K562 (cell line): ENCODE results near the gene MPIG6B.

Source experiments
- BMI1 ChIP-seq: fragments of 150-350 bp; IDR thresholded peaks from 2 replicates; pipeline ENCODE4 v1.6.1; 2014; ENCODE audit warnings: low read length
- HMG20B ChIP-seq: fragments of 250-450 bp; sonication (Bioruptor Pico); IDR thresholded peaks from 2 replicates; pipeline ENCODE4 v1.5.0; 2021; ENCODE audit warnings: mild to moderate bottlenecking
- KDM1A ChIP-seq, 2 experiments: fragments of 450-650 bp; IDR thresholded peaks; 2 replicates each; pipeline ENCODE4 v1.6.1; 2016; ENCODE audit warnings: mild to moderate bottlenecking in 2 of 2
- KLF16 ChIP-seq: IDR thresholded peaks from 2 replicates; pipeline ENCODE4 v1.6.1; 2016; ENCODE audit warnings: antibody characterized with exemption
- NR3C1 ChIP-seq: sonication (generic); formaldehyde crosslinking; IDR thresholded peaks from 2 replicates; pipeline ENCODE4 v1.8.1; 2022; ENCODE audit warnings: missing genetic modification reagents
- POLR2AphosphoS5 ChIP-seq: IDR thresholded peaks from 2 replicates; pipeline ENCODE4 v1.6.1; 2011; ENCODE audit warnings: mild to moderate bottlenecking, low read depth, low read length, moderate library complexity; ENCODE audit not compliant: control insufficient read depth, insufficient read depth
- SMAD4 ChIP-seq: fragments of 250-450 bp; sonication (Bioruptor Pico); conservative IDR thresholded peaks from 2 replicates; pipeline ENCODE4 v1.8.0; 2021; ENCODE audit warnings: inconsistent platforms, mild to moderate bottlenecking, moderate library complexity
- SMC3 ChIP-seq: conservative IDR thresholded peaks from 2 replicates; pipeline ENCODE4 v1.6.1; 2011; ENCODE audit warnings: low read depth, low read length, improper control_type of control experiment; ENCODE audit not compliant: insufficient read depth
- TOE1 ChIP-seq, 2 experiments: fragments of 450-650 bp in 1 of 2; sonication (generic) in 1 of 2; formaldehyde crosslinking in 1 of 2; IDR thresholded peaks; 2 replicates each; pipeline versions ENCODE4 v1.7.1 to v1.8.0; 2016 to 2022; ENCODE audit warnings: borderline replicate concordance in 2 of 2, mild to moderate bottlenecking in 2 of 2, antibody characterized with exemption in 1 of 2, inconsistent platforms in 1 of 2, low read depth in 1 of 2, missing genetic modification reagents in 1 of 2, moderate library complexity in 1 of 2
- ZNF431 ChIP-seq: sonication (generic); formaldehyde crosslinking; IDR thresholded peaks from 2 replicates; pipeline ENCODE4 v1.8.0; 2022; ENCODE audit warnings: mild to moderate bottlenecking, missing genetic modification reagents
- TF ChIP-seq, protein P1 (sequence below), 2 experiments: fragments of 450-650 bp in 1 of 2; sonication (generic) in 1 of 2; formaldehyde crosslinking in 1 of 2; IDR thresholded peaks; 2 replicates each; pipeline versions ENCODE4 v1.7.1 to v1.9.0; 2016 to 2022; ENCODE audit warnings: inconsistent platforms in 1 of 2, mild to moderate bottlenecking in 1 of 2, missing genetic modification reagents in 1 of 2
- TF ChIP-seq, protein P2 (sequence below): fragments of 450-650 bp; formaldehyde crosslinking; IDR thresholded peaks from 2 replicates; pipeline ENCODE4 v1.4.0; 2022; ENCODE audit warnings: missing genetic modification characterization
- TF ChIP-seq, protein P3 (sequence below), 3 experiments: IDR thresholded peaks in 2 of 3; conservative IDR thresholded peaks in 1 of 3; 2 replicates each; pipeline ENCODE4 v1.5.1; 2011 to 2012; ENCODE audit warnings: low read length in 3 of 3, mild to moderate bottlenecking in 3 of 3, control low read depth in 2 of 3, improper control_type of control experiment in 1 of 3, inconsistent platforms in 1 of 3, low read depth in 1 of 3, mixed read lengths in 1 of 3, moderate library complexity in 1 of 3; ENCODE audit not compliant: insufficient read depth in 2 of 3

DNA sequence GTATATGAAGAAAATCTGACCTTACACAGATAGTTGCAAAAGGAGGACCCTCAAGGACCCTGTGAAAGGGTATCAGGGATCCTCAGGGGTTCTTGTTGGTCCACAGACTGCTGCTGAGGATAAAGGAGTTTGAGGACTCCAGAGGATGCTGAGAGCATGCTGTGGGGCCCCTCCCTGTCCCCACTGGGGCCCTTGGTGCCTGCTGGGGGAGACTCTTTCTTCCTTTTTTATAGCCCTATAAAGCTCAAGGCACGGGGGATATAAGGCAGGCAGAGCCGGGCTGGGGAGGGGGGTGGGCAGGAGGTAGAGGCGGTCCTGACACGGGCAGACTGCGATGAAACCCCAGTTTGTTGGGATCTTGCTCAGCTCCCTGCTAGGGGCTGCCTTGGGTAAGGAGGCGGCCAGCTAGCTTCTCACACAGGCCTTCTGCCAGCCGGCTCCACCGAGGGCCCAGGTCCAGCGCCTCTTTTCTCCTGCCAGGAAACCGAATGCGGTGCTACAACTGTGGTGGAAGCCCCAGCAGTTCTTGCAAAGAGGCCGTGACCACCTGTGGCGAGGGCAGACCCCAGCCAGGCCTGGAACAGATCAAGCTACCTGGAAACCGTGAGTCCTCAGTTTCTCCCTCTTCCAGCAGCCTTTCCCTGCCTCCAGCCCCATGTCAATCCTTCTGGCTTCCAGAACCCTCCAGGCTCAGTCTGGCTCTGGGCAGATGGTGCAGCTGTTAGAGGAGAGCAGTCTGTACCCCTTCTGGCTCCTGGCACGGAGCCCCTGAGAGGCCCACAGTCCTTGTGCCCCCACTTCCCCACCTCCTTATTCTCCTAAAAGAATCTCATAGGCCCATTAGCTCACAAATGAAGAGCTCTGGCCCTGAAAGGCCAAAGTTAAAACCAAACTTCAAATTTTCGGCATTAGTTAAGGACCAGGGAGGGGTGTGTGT, 7.9 kb upstream of the MPIG6B start, which contains the start of gene LY6G6D:
- TF ChIP-seq SMC3, result no peak
- TF ChIP-seq HMG20B, result no peak
- TF ChIP-seq, protein P1, sequence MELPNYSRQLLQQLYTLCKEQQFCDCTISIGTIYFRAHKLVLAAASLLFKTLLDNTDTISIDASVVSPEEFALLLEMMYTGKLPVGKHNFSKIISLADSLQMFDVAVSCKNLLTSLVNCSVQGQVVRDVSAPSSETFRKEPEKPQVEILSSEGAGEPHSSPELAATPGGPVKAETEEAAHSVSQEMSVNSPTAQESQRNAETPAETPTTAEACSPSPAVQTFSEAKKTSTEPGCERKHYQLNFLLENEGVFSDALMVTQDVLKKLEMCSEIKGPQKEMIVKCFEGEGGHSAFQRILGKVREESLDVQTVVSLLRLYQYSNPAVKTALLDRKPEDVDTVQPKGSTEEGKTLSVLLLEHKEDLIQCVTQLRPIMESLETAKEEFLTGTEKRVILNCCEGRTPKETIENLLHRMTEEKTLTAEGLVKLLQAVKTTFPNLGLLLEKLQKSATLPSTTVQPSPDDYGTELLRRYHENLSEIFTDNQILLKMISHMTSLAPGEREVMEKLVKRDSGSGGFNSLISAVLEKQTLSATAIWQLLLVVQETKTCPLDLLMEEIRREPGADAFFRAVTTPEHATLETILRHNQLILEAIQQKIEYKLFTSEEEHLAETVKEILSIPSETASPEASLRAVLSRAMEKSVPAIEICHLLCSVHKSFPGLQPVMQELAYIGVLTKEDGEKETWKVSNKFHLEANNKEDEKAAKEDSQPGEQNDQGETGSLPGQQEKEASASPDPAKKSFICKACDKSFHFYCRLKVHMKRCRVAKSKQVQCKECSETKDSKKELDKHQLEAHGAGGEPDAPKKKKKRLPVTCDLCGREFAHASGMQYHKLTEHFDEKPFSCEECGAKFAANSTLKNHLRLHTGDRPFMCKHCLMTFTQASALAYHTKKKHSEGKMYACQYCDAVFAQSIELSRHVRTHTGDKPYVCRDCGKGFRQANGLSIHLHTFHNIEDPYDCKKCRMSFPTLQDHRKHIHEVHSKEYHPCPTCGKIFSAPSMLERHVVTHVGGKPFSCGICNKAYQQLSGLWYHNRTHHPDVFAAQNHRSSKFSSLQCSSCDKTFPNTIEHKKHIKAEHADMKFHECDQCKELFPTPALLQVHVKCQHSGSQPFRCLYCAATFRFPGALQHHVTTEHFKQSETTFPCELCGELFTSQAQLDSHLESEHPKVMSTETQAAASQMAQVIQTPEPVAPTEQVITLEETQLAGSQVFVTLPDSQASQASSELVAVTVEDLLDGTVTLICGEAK (IDR thresholded peaks at IDR 0.05), result no peak
- TF ChIP-seq, protein P1 (CRISPR knock-in tag; IDR thresholded peaks at IDR 0.05), result no peak
- TF ChIP-seq, protein P2, sequence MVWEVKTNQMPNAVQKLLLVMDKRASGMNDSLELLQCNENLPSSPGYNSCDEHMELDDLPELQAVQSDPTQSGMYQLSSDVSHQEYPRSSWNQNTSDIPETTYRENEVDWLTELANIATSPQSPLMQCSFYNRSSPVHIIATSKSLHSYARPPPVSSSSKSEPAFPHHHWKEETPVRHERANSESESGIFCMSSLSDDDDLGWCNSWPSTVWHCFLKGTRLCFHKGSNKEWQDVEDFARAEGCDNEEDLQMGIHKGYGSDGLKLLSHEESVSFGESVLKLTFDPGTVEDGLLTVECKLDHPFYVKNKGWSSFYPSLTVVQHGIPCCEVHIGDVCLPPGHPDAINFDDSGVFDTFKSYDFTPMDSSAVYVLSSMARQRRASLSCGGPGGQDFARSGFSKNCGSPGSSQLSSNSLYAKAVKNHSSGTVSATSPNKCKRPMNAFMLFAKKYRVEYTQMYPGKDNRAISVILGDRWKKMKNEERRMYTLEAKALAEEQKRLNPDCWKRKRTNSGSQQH (CRISPR knock-in tag), result no peak
- no peak for TF ChIP-seq KDM1A (IDR thresholded peaks at IDR 0.05)
- TF ChIP-seq KLF16, result no peak
- TF ChIP-seq NR3C1 (CRISPR knock-in tag), result no peak
- no peak for TF ChIP-seq SMAD4 (CRISPR knock-in tag)
- TF ChIP-seq TOE1 (IDR thresholded peaks at IDR 0.05; ENCODE audit: borderline replicate concordance), result no peak
- TF ChIP-seq TOE1 (CRISPR knock-in tag; IDR thresholded peaks at IDR 0.05; ENCODE audit: borderline replicate concordance, low read depth), result no peak
- no peak for TF ChIP-seq POLR2AphosphoS5
- TF ChIP-seq, protein P3, sequence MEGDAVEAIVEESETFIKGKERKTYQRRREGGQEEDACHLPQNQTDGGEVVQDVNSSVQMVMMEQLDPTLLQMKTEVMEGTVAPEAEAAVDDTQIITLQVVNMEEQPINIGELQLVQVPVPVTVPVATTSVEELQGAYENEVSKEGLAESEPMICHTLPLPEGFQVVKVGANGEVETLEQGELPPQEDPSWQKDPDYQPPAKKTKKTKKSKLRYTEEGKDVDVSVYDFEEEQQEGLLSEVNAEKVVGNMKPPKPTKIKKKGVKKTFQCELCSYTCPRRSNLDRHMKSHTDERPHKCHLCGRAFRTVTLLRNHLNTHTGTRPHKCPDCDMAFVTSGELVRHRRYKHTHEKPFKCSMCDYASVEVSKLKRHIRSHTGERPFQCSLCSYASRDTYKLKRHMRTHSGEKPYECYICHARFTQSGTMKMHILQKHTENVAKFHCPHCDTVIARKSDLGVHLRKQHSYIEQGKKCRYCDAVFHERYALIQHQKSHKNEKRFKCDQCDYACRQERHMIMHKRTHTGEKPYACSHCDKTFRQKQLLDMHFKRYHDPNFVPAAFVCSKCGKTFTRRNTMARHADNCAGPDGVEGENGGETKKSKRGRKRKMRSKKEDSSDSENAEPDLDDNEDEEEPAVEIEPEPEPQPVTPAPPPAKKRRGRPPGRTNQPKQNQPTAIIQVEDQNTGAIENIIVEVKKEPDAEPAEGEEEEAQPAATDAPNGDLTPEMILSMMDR (IDR thresholded peaks at IDR 0.05 in 2 of 3, conservative IDR thresholded peaks at IDR 0.05 in 1 of 3; ENCODE audit: insufficient read depth in 2 of 3, low read depth in 1 of 3, low read length in 3 of 3), result no peak
- TF ChIP-seq BMI1, result no peak
- no peak for TF ChIP-seq ZNF431 (CRISPR knock-in tag)
